Measurements from ENCODE around the gene ZNF497. TPM values are rescaled to one million over a fixed set of nuclear protein-coding genes. Genes with fewer than 3 reads are reported as not detected.

Gene ZNF497
- polyA plus RNA-seq (2013, experiment 1 of 2) = 0.17 TPM
- 0.18 TPM for polyA plus RNA-seq (2013, experiment 2 of 2)

GRCh38 chr19:58362272-58362994 lies at the start of gene ZNF497:
TSS of gene ZNF497 (minus strand) at chr19:58362751. CDS start at chr19:58357635, 5,116 bp downstream.
- Histone ChIP-seq H3K9ac (ENCODE audit: low read length) (peak within 1 kb of the TSS; percentile 99), H3K79me1 (replicated peaks; ENCODE audit: low read length, poor library complexity, severe bottlenecking) (peaks cover 2% of the 10 kb centered on the region), H3K27ac (ENCODE audit: low read length, poor library complexity, severe bottlenecking) (peak within 1 kb of the TSS; percentile 84), H2BK5ac (ENCODE audit: low read depth, low read length, poor library complexity, severe bottlenecking) (peak within 1 kb of the TSS; percentile 67), H3K36me3 (ENCODE audit: control insufficient read depth in 1 of 2, insufficient read depth in 2 of 2, low read depth in 1 of 2, low read length in 2 of 2) (peaks cover 0 to 14% of the 10 kb centered on the region in 2 experiments), H2AK5ac (ENCODE audit: low read length, severe bottlenecking) (peak within 1 kb of the TSS; percentile 78), H3K4me1 (ENCODE audit: control insufficient read depth, insufficient read depth, low read depth, low read length) (peaks cover 11% of the 10 kb centered on the region), H2BK12ac (ENCODE audit: low read length in 2 of 2) (no peak within 1 kb of the TSS), H3K4me2 (ENCODE audit: low read length, poor library complexity, severe bottlenecking) (peak within 1 kb of the TSS; percentile 58), H4K8ac (ENCODE audit: low read length) (peak within 1 kb of the TSS; percentile 100), H3K9me3 (ENCODE audit: control insufficient read depth, low read length) (no peaks in the 10 kb centered on the region), H3K18ac (ENCODE audit: low read depth in 1 of 2, low read length in 2 of 2) (peak within 1 kb of the TSS; percentile 60 to 91), H2BK120ac (ENCODE audit: low read depth, low read length) (peak within 1 kb of the TSS; percentile 94), H3K14ac (ENCODE audit: low read length in 2 of 2) (peak within 1 kb of the TSS in 1 of 2 experiments; percentile 93), H2AFZ (ENCODE audit: low read depth, low read length) (peak within 1 kb of the TSS; percentile 74), H3K23ac (ENCODE audit: low read length in 2 of 2) (no peak within 1 kb of the TSS), H3K27me3 (ENCODE audit: control insufficient read depth in 1 of 2, insufficient read depth in 1 of 2, low read length in 2 of 2) (peaks cover 0 to 5% of the 10 kb centered on the region in 2 experiments), H3K4ac (ENCODE audit: low read depth in 1 of 2, low read length in 2 of 2) (peak within 1 kb of the TSS; percentile 71 to 90), H2BK15ac (ENCODE audit: low read depth, poor library complexity, severe bottlenecking) (peak within 1 kb of the TSS; percentile 96), H4K91ac (ENCODE audit: low read length) (peak within 1 kb of the TSS; percentile 94), H3K4me3 (ENCODE audit: insufficient read depth in 1 of 2, low read depth in 1 of 2, low read length in 2 of 2) (peak within 1 kb of the TSS; percentile 67 to 97)
- WGBS = under 1% methylated on average over 52 of the region's 74 CpGs
- peak; percentile 97 for DNase-seq

GRCh38 chr19:58409010-58409790 lies 46.6 kb upstream of the ZNF497 start:
- peak overlapping the region in 1 of 2 experiments; percentile 98 for H3K14ac ChIP-seq (ENCODE audit: low read length in 2 of 2)
- no peaks in the 10 kb centered on the region for H3K27me3 ChIP-seq (ENCODE audit: control insufficient read depth in 1 of 2, insufficient read depth in 1 of 2, low read length in 2 of 2)
- peak overlapping the region; percentile 98 for H2AFZ ChIP-seq (ENCODE audit: low read depth, low read length)
- H3K4me2 ChIP-seq (ENCODE audit: low read length, poor library complexity, severe bottlenecking) = peak overlapping the region; percentile 91
- H4K91ac ChIP-seq (ENCODE audit: low read length) = peak overlapping the region; percentile 68
- H3K79me1 ChIP-seq (replicated peaks; ENCODE audit: low read length, poor library complexity, severe bottlenecking) = peaks cover 30% of the 10 kb centered on the region
- peaks cover 21% of the 10 kb centered on the region for H3K4me1 ChIP-seq (ENCODE audit: control insufficient read depth, insufficient read depth, low read depth, low read length)
- H3K9me3 ChIP-seq (ENCODE audit: control insufficient read depth, low read length) = no peaks in the 10 kb centered on the region
- H3K23ac ChIP-seq (ENCODE audit: low read length in 2 of 2) = peak overlapping the region in 1 of 2 experiments; percentile 98
- DNase-seq = peak; percentile 49
- H2AK5ac ChIP-seq (ENCODE audit: low read length, severe bottlenecking) = no peak overlapping the region
- H2BK5ac ChIP-seq (ENCODE audit: low read depth, low read length, poor library complexity, severe bottlenecking) = no peak overlapping the region
- H2BK15ac ChIP-seq (ENCODE audit: low read depth, poor library complexity, severe bottlenecking) = peak overlapping the region; percentile 57
- H2BK120ac ChIP-seq (ENCODE audit: low read depth, low read length) = no peak overlapping the region
- H2BK12ac ChIP-seq (ENCODE audit: low read length in 2 of 2) = no peak overlapping the region
- H3K36me3 ChIP-seq (ENCODE audit: control insufficient read depth in 1 of 2, insufficient read depth in 2 of 2, low read depth in 1 of 2, low read length in 2 of 2) = peaks cover 0 to 3% of the 10 kb centered on the region in 2 experiments
- H3K18ac ChIP-seq (ENCODE audit: low read depth in 1 of 2, low read length in 2 of 2) = peak overlapping the region; percentile 88 to 97
- H3K4me3 ChIP-seq (ENCODE audit: insufficient read depth in 1 of 2, low read depth in 1 of 2, low read length in 2 of 2) = peak overlapping the region; percentile 98 to 99
- peak overlapping the region; percentile 95 for H4K8ac ChIP-seq (ENCODE audit: low read length)
- peak overlapping the region; percentile 66 to 89 for H3K4ac ChIP-seq (ENCODE audit: low read depth in 1 of 2, low read length in 2 of 2)
- H3K27ac ChIP-seq (ENCODE audit: low read length, poor library complexity, severe bottlenecking) = no peak overlapping the region
- peak overlapping the region; percentile 98 for H3K9ac ChIP-seq (ENCODE audit: low read length)
- WGBS = 3% methylated on average over 33 of the region's 34 CpGs

DNA sequence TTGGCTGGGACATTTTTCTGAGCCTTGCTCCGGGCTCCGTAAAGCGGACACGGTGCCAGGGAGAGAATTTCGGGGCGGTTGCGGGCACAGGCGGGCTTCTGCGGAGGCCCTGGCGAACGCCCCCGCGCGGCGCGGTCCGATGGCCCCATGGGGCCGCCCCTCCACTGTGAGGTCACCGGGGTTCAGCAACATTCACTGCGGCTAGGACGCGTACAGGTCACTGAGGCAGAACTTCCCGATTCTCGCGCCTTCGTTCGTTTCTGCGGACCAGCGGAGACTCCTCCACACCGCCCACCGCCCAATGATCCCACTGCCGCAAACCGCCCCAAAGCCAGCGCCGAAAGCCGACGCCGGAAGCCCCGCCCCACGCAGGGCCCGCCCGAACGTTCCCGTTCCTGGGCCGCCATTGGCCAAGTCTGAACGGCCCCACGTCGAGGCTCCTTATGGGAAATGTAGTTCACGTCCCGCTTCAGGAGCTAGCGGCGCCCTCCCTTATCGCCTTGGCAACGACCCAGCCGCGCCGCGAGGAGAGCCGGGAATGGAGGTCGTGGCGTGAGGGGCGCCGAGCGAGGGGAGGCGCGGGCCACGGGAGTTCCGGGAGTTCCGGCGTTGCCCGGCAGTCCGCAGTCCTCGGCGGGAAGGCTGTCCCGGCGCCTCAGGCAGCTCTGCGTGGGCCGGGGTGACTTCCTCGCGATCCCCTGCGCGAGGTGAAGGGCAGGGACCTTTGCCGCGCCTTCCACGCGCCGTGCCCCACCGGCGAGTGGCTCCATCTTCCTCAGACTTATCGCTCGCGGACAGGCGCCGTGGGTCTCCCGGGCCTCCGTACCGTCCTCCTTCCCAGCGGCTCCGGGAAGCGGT lies 45.8 kb upstream of the ZNF497 start, which contains the start of gene ZNF584:
Gene ZNF584, plus strand, starts transcription at position 498 of the 858 bp plus-strand sequence. CDS start 499 bp downstream, outside the sequence.
- H3K4me1 ChIP-seq (ENCODE audit: control insufficient read depth, insufficient read depth, low read depth, low read length) = peaks cover 21% of the 10 kb centered on the region
- peak within 1 kb of the TSS; percentile 92 to 98 for H3K23ac ChIP-seq (ENCODE audit: low read length in 2 of 2)
- H3K4ac ChIP-seq (ENCODE audit: low read depth in 1 of 2, low read length in 2 of 2) = peak within 1 kb of the TSS; percentile 76 to 99
- H3K18ac ChIP-seq (ENCODE audit: low read depth in 1 of 2, low read length in 2 of 2) = peak within 1 kb of the TSS; percentile 95 to 98
- no peaks in the 10 kb centered on the region for H3K9me3 ChIP-seq (ENCODE audit: control insufficient read depth, low read length)
- peak within 1 kb of the TSS in 1 of 2 experiments; percentile 100 for H3K14ac ChIP-seq (ENCODE audit: low read length in 2 of 2)
- no peaks in the 10 kb centered on the region for H3K27me3 ChIP-seq (ENCODE audit: control insufficient read depth in 1 of 2, insufficient read depth in 1 of 2, low read length in 2 of 2)
- H3K27ac ChIP-seq (ENCODE audit: low read length, poor library complexity, severe bottlenecking) = peak within 1 kb of the TSS; percentile 72
- H2AK5ac ChIP-seq (ENCODE audit: low read length, severe bottlenecking) = peak within 1 kb of the TSS; percentile 14
- under 1% methylated on average over 89 of the region's 100 CpGs for WGBS
- H3K79me1 ChIP-seq (replicated peaks; ENCODE audit: low read length, poor library complexity, severe bottlenecking) = peaks cover 30% of the 10 kb centered on the region
- peak within 1 kb of the TSS; percentile 94 for H2BK15ac ChIP-seq (ENCODE audit: low read depth, poor library complexity, severe bottlenecking)
- H3K36me3 ChIP-seq (ENCODE audit: control insufficient read depth in 1 of 2, insufficient read depth in 2 of 2, low read depth in 1 of 2, low read length in 2 of 2) = peaks cover 0 to 3% of the 10 kb centered on the region in 2 experiments
- H2BK12ac ChIP-seq (ENCODE audit: low read length in 2 of 2) = peak within 1 kb of the TSS; percentile 54 to 78
- DNase-seq = peak; percentile 95
- peak within 1 kb of the TSS; percentile 98 for H2AFZ ChIP-seq (ENCODE audit: low read depth, low read length)
- peak within 1 kb of the TSS; percentile 98 for H3K9ac ChIP-seq (ENCODE audit: low read length)
- peak within 1 kb of the TSS; percentile 57 for H2BK5ac ChIP-seq (ENCODE audit: low read depth, low read length, poor library complexity, severe bottlenecking)
- H3K4me2 ChIP-seq (ENCODE audit: low read length, poor library complexity, severe bottlenecking) = peak within 1 kb of the TSS; percentile 98
- H2BK120ac ChIP-seq (ENCODE audit: low read depth, low read length) = peak within 1 kb of the TSS; percentile 73
- peak within 1 kb of the TSS; percentile 95 for H4K8ac ChIP-seq (ENCODE audit: low read length)
- H4K91ac ChIP-seq (ENCODE audit: low read length) = peak within 1 kb of the TSS; percentile 92
- peak within 1 kb of the TSS; percentile 98 to 99 for H3K4me3 ChIP-seq (ENCODE audit: insufficient read depth in 1 of 2, low read depth in 1 of 2, low read length in 2 of 2)

Data from mesenchymal stem cell (in vitro differentiated cells and primary cell).